ENCODE measurements around the gene CDCA4. TPM values are rescaled to one million over a fixed set of nuclear protein-coding genes. Genes with fewer than 3 reads are reported as not detected.

CDCA4 gene
- total RNA-seq, 2 donors from 2014 or later = 46.6 to 65.1 TPM

DNA sequence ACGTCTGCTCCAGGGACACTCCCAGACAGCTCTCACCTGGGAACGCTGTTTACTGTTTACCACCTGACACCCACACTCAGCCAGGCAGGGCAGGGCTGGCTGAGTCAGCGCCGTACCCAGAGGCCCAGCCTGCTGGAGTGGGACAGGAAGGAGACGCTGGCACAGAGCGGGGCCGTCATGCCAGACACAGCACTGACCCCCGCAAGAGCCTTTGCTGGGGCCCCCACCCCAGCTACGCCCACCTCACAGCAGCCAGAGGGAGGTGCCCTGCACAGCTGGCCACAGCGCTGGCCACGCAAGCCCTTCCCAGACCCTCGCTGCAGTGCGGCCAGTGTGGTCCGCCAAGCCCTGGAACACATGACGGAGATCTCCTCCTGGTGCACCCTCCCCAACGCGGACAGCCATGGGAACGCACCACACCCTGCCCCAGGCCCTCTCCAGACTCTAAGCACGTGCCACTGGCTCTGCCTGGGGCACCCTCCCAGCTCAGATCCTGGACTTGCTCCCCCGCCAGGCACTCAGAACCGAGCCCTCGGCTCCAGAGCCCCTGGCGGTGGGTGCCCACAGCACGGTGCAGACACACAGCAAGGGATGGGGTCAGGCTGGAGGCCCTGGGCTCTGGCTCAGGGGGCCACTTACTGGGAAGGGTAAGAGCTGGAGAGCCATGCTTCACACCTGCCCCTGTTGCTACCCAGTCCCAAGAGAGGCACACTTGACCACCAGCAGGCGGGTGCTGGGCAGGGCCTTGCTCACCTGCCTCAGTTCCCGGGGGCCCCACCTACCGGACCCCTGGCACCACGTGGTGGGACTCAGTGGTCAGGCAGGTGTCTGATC lies 48.4 kb downstream of the CDCA4 start:
- no peak overlapping the region for H3K4me3 Mint-ChIP-seq
- DNase-seq = peak; percentile 72
- peaks cover 18% of the 10 kb centered on the region for H3K27me3 Mint-ChIP-seq (ENCODE audit: insufficient read depth)
- no peak overlapping the region for H3K27ac Mint-ChIP-seq
- H3K36me3 Mint-ChIP-seq (ENCODE audit: low read depth) = no peaks in the 10 kb centered on the region
- H3K27ac ChIP-seq (ENCODE audit: low read depth, low read length) = no peak overlapping the region
- peaks cover 3% of the 10 kb centered on the region for H3K4me1 Mint-ChIP-seq
- no peaks in the 10 kb centered on the region for H3K9me3 ChIP-seq (ENCODE audit: control insufficient read depth, low read length)
- no peaks in the 10 kb centered on the region for H3K36me3 ChIP-seq (ENCODE audit: control insufficient read depth, insufficient read depth, low read length)
- WGBS, 2 experiments (ENCODE audit: insufficient coverage in 1 of 2, insufficient read length in 1 of 2) = 90 to 91% methylated on average over 17 to 28 of the region's 28 CpGs
- H3K9ac ChIP-seq (ENCODE audit: extremely low read depth, low read length, poor library complexity, severe bottlenecking) = no peak overlapping the region
- H3K27me3 ChIP-seq (ENCODE audit: control insufficient read depth, insufficient read depth, low read length, poor library complexity, severe bottlenecking) = peaks cover 13% of the 10 kb centered on the region
- no peaks in the 10 kb centered on the region for H3K4me1 ChIP-seq (ENCODE audit: control insufficient read depth, insufficient read depth, low read length)
- H3K9me3 Mint-ChIP-seq = no peaks in the 10 kb centered on the region
- H3K4me3 ChIP-seq (ENCODE audit: low read length) = no peak overlapping the region
- TF ChIP-seq, protein P1, sequence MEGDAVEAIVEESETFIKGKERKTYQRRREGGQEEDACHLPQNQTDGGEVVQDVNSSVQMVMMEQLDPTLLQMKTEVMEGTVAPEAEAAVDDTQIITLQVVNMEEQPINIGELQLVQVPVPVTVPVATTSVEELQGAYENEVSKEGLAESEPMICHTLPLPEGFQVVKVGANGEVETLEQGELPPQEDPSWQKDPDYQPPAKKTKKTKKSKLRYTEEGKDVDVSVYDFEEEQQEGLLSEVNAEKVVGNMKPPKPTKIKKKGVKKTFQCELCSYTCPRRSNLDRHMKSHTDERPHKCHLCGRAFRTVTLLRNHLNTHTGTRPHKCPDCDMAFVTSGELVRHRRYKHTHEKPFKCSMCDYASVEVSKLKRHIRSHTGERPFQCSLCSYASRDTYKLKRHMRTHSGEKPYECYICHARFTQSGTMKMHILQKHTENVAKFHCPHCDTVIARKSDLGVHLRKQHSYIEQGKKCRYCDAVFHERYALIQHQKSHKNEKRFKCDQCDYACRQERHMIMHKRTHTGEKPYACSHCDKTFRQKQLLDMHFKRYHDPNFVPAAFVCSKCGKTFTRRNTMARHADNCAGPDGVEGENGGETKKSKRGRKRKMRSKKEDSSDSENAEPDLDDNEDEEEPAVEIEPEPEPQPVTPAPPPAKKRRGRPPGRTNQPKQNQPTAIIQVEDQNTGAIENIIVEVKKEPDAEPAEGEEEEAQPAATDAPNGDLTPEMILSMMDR (conservative IDR thresholded peaks at IDR 0.05) = no peak

GRCh38 chr14:104971447-104972240 lies 49.2 kb downstream of the CDCA4 start:
- Histone ChIP-seq H3K9ac (ENCODE audit: extremely low read depth, low read length, poor library complexity, severe bottlenecking) (no peak overlapping the region), H3K4me1 (ENCODE audit: control insufficient read depth, insufficient read depth, low read length) (no peaks in the 10 kb centered on the region), H3K27me3 (ENCODE audit: control insufficient read depth, insufficient read depth, low read length, poor library complexity, severe bottlenecking) (peaks cover 5% of the 10 kb centered on the region), H3K9me3 (ENCODE audit: control insufficient read depth, low read length) (no peaks in the 10 kb centered on the region), H3K36me3 (ENCODE audit: control insufficient read depth, insufficient read depth, low read length) (no peaks in the 10 kb centered on the region), H3K4me3 (ENCODE audit: low read length) (no peak overlapping the region), H3K27ac (ENCODE audit: low read depth, low read length) (no peak overlapping the region)
- H3K4me1 Mint-ChIP-seq = peaks cover 3% of the 10 kb centered on the region
- no peaks in the 10 kb centered on the region for H3K36me3 Mint-ChIP-seq (ENCODE audit: low read depth)
- H3K4me3 Mint-ChIP-seq = no peak overlapping the region
- peak; percentile 44 for DNase-seq
- H3K9me3 Mint-ChIP-seq = no peaks in the 10 kb centered on the region
- TF ChIP-seq, protein P1 (conservative IDR thresholded peaks at IDR 0.05) = no peak
- 88 to 92% methylated on average over 4 to 12 of the region's 12 CpGs for WGBS, 2 experiments (ENCODE audit: insufficient coverage in 1 of 2, insufficient read length in 1 of 2)
- H3K27ac Mint-ChIP-seq = no peak overlapping the region
- peaks cover 11% of the 10 kb centered on the region for H3K27me3 Mint-ChIP-seq (ENCODE audit: insufficient read depth)

- Histone ChIP-seq H3K36me3 (ENCODE audit: control insufficient read depth, insufficient read depth, low read length) (no peaks in the 10 kb centered on the region), H3K4me1 (ENCODE audit: control insufficient read depth, insufficient read depth, low read length) (no peaks in the 10 kb centered on the region), H3K27me3 (ENCODE audit: control insufficient read depth, insufficient read depth, low read length, poor library complexity, severe bottlenecking) (no peaks in the 10 kb centered on the region), H3K9ac (ENCODE audit: extremely low read depth, low read length, poor library complexity, severe bottlenecking) (no peak overlapping the region), H3K27ac (ENCODE audit: low read depth, low read length) (no peak overlapping the region), H3K9me3 (ENCODE audit: control insufficient read depth, low read length) (no peaks in the 10 kb centered on the region), H3K4me3 (ENCODE audit: low read length) (no peak overlapping the region)
- no peak overlapping the region for H3K27ac Mint-ChIP-seq
- no peaks in the 10 kb centered on the region for H3K9me3 Mint-ChIP-seq
- TF ChIP-seq, protein P1 (conservative IDR thresholded peaks at IDR 0.05) = no peak
- 81 to 85% methylated on average over 7 to 19 of the region's 19 CpGs for WGBS, 2 experiments (ENCODE audit: insufficient coverage in 1 of 2, insufficient read length in 1 of 2)
- peaks cover 5% of the 10 kb centered on the region for H3K27me3 Mint-ChIP-seq (ENCODE audit: insufficient read depth)
- no peaks in the 10 kb centered on the region for H3K36me3 Mint-ChIP-seq (ENCODE audit: low read depth)
- peak; percentile 79 for DNase-seq
- no peak overlapping the region for H3K4me3 Mint-ChIP-seq
- H3K4me1 Mint-ChIP-seq = peaks cover 3% of the 10 kb centered on the region
Measured at GRCh38 chr14:104970231-104971068, 50.4 kb downstream of the CDCA4 start.

Data from endodermal cell (in vitro differentiated cells).